Measurements from ENCODE around the gene BLTP3A.

GRCh38 chr6:34791164-34791700 is 651 bp upstream of the BLTP3A start:
- TF ChIP-seq, protein P1, sequence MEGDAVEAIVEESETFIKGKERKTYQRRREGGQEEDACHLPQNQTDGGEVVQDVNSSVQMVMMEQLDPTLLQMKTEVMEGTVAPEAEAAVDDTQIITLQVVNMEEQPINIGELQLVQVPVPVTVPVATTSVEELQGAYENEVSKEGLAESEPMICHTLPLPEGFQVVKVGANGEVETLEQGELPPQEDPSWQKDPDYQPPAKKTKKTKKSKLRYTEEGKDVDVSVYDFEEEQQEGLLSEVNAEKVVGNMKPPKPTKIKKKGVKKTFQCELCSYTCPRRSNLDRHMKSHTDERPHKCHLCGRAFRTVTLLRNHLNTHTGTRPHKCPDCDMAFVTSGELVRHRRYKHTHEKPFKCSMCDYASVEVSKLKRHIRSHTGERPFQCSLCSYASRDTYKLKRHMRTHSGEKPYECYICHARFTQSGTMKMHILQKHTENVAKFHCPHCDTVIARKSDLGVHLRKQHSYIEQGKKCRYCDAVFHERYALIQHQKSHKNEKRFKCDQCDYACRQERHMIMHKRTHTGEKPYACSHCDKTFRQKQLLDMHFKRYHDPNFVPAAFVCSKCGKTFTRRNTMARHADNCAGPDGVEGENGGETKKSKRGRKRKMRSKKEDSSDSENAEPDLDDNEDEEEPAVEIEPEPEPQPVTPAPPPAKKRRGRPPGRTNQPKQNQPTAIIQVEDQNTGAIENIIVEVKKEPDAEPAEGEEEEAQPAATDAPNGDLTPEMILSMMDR (IDR thresholded peaks at IDR 0.05): no peak
- TF ChIP-seq NR1H2 (CRISPR knock-in tag; IDR thresholded peaks at IDR 0.05) (no peak), ZNF423 (CRISPR knock-in tag; IDR thresholded peaks at IDR 0.05) (no peak), CBFB (CRISPR knock-in tag; IDR thresholded peaks at IDR 0.05; ENCODE audit: low read depth) (no peak), PREB (CRISPR knock-in tag; IDR thresholded peaks at IDR 0.05; ENCODE audit: borderline replicate concordance) (no peak)
- TF ChIP-seq, protein P2, sequence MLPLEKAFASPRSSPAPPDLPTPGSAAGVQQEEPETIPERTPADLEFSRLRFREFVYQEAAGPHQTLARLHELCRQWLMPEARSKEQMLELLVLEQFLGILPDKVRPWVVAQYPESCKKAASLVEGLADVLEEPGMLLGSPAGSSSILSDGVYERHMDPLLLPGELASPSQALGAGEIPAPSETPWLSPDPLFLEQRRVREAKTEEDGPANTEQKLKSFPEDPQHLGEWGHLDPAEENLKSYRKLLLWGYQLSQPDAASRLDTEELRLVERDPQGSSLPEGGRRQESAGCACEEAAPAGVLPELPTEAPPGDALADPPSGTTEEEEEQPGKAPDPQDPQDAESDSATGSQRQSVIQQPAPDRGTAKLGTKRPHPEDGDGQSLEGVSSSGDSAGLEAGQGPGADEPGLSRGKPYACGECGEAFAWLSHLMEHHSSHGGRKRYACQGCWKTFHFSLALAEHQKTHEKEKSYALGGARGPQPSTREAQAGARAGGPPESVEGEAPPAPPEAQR (CRISPR knock-in tag; IDR thresholded peaks at IDR 0.05): no peak

All from WTC11 (cell line).